ENCODE measurements around the gene CORO6. TPM values are rescaled to one million over a fixed set of nuclear protein-coding genes. Genes with fewer than 3 reads are reported as not detected.
A peak's percentile ranks its signal among the peaks of the same experiment; 100 is the strongest.

The CORO6 gene
- polyA plus RNA-seq, 2 of the 4 experiments (the other 2 are of a cell fraction) = 5.0 to 10.1 TPM

DNA sequence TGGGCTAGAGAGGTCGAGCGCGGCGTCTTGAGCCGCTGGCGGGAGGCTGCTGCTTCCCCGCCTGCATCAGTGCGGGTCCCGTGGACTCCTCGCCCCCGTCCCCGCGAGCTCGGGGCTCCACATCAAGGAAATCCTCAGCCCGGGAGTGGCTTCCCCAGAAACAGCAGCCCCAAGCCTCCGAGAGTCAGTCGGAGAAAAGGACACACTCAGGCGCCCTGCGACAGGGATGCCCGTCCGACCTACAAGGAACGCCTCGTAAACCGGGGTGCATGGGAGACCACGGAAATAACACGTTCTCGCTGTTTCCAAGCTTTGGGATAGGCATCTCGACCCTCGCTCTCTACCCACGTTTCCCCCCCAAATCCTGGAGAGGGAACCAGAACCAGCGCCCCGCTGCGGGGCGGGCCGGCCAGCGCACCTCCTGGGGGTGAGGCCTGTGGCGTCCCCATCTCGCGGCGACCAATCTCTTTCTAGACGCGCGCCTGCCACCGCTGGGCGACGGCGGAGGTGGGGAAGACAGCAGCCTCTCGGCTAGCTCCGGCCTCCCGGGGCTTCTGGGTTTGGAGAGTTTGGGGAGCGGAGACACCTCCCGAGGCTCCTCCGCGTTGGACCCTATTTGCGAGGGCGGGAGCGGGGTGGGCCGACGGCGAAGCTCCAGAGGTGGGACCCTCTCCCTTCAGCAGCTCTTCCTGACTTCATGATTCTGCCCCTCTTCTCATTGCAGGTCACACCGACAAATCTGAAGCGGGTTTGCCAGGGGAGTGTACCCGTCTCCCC lies 55.0 kb downstream of the CORO6 start (continued):
- TF ChIP-seq PHF8 (IDR thresholded peaks at IDR 0.05; ENCODE audit: borderline replicate concordance, low read depth) = no peak
- no peak for TF ChIP-seq CHD2 (IDR thresholded peaks at IDR 0.05; ENCODE audit: low read length, partially characterized antibody)
- TF ChIP-seq FOXS1 (CRISPR knock-in tag; IDR thresholded peaks at IDR 0.05) = no peak
- no peak for TF ChIP-seq EHMT2 (IDR thresholded peaks at IDR 0.05; ENCODE audit: low read depth)
- TF ChIP-seq, protein P1, sequence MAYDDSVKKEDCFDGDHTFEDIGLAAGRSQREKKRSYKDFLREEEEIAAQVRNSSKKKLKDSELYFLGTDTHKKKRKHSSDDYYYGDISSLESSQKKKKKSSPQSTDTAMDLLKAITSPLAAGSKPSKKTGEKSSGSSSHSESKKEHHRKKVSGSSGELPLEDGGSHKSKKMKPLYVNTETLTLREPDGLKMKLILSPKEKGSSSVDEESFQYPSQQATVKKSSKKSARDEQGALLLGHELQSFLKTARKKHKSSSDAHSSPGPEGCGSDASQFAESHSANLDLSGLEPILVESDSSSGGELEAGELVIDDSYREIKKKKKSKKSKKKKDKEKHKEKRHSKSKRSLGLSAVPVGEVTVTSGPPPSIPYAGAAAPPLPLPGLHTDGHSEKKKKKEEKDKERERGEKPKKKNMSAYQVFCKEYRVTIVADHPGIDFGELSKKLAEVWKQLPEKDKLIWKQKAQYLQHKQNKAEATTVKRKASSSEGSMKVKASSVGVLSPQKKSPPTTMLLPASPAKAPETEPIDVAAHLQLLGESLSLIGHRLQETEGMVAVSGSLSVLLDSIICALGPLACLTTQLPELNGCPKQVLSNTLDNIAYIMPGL (CRISPR knock-in tag; IDR thresholded peaks at IDR 0.05; ENCODE audit: borderline replicate concordance) = 0 out of 2 replicates have a peak, but pooled peaks have one; percentile 20
- TF ChIP-seq CBX8 (IDR thresholded peaks at IDR 0.05) = no peak
- TF ChIP-seq NFE2L2 (conservative IDR thresholded peaks at IDR 0.05; ENCODE audit: low read length) = no peak
- TF ChIP-seq TFCP2L1 (CRISPR knock-in tag; IDR thresholded peaks at IDR 0.05) = no peak
- TF ChIP-seq NPAS2 (CRISPR knock-in tag; IDR thresholded peaks at IDR 0.05; ENCODE audit: borderline replicate concordance) = no peak
- TF ChIP-seq HDAC2 (IDR thresholded peaks at IDR 0.05) = peak; percentile 35; the same call in 1 of the 2 replicates
- no peak for TF ChIP-seq HOXA7 (CRISPR knock-in tag; IDR thresholded peaks at IDR 0.05)
- TF ChIP-seq KDM1A (IDR thresholded peaks at IDR 0.05; ENCODE audit: low read depth) = no peak
- no peak for TF ChIP-seq EHF (CRISPR knock-in tag; IDR thresholded peaks at IDR 0.05)
- TF ChIP-seq ZC3H11A (IDR thresholded peaks at IDR 0.05) = no peak
- no peak for TF ChIP-seq JUNB (IDR thresholded peaks at IDR 0.05)
- TF ChIP-seq JUN (IDR thresholded peaks at IDR 0.05) = no peak
- TF ChIP-seq, protein P2, sequence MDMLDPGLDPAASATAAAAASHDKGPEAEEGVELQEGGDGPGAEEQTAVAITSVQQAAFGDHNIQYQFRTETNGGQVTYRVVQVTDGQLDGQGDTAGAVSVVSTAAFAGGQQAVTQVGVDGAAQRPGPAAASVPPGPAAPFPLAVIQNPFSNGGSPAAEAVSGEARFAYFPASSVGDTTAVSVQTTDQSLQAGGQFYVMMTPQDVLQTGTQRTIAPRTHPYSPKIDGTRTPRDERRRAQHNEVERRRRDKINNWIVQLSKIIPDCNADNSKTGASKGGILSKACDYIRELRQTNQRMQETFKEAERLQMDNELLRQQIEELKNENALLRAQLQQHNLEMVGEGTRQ (IDR thresholded peaks at IDR 0.05) = 0 out of 2 replicates have a peak, but pooled peaks have one; percentile 2
- TF ChIP-seq, protein P3, sequence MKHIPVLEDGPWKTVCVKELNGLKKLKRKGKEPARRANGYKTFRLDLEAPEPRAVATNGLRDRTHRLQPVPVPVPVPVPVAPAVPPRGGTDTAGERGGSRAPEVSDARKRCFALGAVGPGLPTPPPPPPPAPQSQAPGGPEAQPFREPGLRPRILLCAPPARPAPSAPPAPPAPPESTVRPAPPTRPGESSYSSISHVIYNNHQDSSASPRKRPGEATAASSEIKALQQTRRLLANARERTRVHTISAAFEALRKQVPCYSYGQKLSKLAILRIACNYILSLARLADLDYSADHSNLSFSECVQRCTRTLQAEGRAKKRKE (CRISPR knock-in tag; IDR thresholded peaks at IDR 0.05; ENCODE audit: low read depth) = no peak
- no peak for TF ChIP-seq NR3C1 (IDR thresholded peaks at IDR 0.05)
- no peak for TF ChIP-seq EP300 (IDR thresholded peaks at IDR 0.05)
- peak; percentile 38; the same call in 1 of the 2 replicates for TF ChIP-seq RFX5 (IDR thresholded peaks at IDR 0.05)
- TF ChIP-seq, protein P4, sequence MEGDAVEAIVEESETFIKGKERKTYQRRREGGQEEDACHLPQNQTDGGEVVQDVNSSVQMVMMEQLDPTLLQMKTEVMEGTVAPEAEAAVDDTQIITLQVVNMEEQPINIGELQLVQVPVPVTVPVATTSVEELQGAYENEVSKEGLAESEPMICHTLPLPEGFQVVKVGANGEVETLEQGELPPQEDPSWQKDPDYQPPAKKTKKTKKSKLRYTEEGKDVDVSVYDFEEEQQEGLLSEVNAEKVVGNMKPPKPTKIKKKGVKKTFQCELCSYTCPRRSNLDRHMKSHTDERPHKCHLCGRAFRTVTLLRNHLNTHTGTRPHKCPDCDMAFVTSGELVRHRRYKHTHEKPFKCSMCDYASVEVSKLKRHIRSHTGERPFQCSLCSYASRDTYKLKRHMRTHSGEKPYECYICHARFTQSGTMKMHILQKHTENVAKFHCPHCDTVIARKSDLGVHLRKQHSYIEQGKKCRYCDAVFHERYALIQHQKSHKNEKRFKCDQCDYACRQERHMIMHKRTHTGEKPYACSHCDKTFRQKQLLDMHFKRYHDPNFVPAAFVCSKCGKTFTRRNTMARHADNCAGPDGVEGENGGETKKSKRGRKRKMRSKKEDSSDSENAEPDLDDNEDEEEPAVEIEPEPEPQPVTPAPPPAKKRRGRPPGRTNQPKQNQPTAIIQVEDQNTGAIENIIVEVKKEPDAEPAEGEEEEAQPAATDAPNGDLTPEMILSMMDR (IDR thresholded peaks at IDR 0.05) = peak; percentile 53
- TF ChIP-seq BHLHE40 (IDR thresholded peaks at IDR 0.05; ENCODE audit: low read depth, low read length) = no peak
- no peak for TF ChIP-seq HOXB13 (CRISPR knock-in tag; IDR thresholded peaks at IDR 0.05; ENCODE audit: low read depth)

DNA sequence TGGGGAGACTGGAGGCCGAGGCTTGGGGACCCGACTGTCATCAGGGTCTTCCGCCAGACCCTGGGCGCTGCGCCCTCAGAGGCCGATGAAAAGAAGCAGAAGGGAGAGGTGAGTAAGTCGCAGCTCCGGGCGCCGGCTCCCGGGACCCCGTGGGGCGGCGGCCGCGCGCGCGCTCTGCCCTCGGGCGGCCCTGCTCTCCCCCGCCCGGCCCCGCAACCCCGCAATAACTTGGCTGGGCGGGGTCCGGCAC lies 55.5 kb downstream of the CORO6 start:
- WGBS (ENCODE audit: missing lambda C conversion rate) = 2% methylated on average over 23 of the region's 27 CpGs
- no peaks in the 10 kb centered on the region for H3K9me3 ChIP-seq
- DNase-seq (ENCODE audit: low read depth in 1 of 2, low spot score in 1 of 2) (no peak), ATAC-seq (peak; percentile 5 to 38), FAIRE-seq (no peak)
- H3K27ac ChIP-seq = peak overlapping the region; percentile 92 to 94
- H3K4me2 ChIP-seq = peak overlapping the region; percentile 83
- peaks cover 20% of the 10 kb centered on the region for H3K4me1 ChIP-seq
- POLR2A ChIA-PET = interaction anchor here (0.6 to 4.0 kb wide), 8 partner anchors 9 to 362 kb away, joined by 3 to 21 read pairs (median 4); partner anchors contain the start of gene ANKRD13B
- peak overlapping the region; percentile 62 for H3K4me3 ChIP-seq
- TF ChIP-seq, protein P4 (IDR thresholded peaks at IDR 0.05) = no peak
- TF ChIP-seq, protein P3 (CRISPR knock-in tag; IDR thresholded peaks at IDR 0.05; ENCODE audit: low read depth) = no peak
- CTCF ChIA-PET = interaction anchor here (0.6 to 24.0 kb wide), 18 partner anchors 8 to 215 kb away, joined by 3 to 474 read pairs (median 6); partner anchors contain the start of genes ANKRD13B and CORO6

Data from A549 (cell line).